Effector CD8-positive, alpha-beta T cell (primary cell): ENCODE data around the gene CCDC89.

Experiments used
- DNase-seq: peaks from one replicate; lab custom pipeline; 2025; lab: John Stamatoyannopoulos, UW
- total RNA-seq, 4 experiments: gene quantifications; one replicate each; lab custom pipeline; 2026; lab: John Stamatoyannopoulos, UW

The CCDC89 gene
- total RNA-seq: 0.29 to 0.88 (median 0.61) reads per million in 4 experiments

DNA sequence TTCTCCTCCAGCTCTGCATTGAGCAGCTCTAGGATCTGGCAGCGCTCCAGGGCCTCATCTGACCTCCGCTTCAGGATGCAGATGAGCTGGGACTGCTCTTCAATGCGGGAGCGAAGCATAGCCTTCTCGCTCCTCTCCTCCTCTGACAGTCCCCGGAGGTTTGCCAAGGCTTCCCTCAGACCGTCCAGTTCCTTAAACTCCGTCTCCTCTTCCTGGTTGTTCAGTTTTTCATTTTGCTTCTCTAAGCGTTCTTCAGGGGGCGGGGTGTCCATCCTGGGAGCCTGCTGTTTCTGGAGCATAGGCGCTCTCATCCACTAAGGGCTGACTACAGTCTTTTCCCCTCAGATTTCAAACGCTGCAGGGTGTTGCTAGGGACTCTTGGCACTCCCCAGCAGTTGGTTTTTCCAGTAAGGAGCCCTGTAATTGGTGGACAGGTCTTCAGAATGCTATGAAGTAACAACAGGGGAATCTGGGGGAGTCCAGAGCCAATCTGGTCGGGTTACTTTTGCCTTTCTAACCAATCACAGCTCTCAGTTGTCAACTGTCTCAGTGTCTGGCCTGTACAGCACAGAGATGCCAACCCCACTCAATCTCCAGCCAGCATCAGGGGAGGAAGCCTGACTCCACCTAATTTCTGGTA lies at the start of gene CCDC89:
TSS of gene CCDC89 (minus strand) at position 376 of the 640 bp plus-strand sequence. CDS start at position 311, 65 bp downstream.
- no peak for DNase-seq

DNA sequence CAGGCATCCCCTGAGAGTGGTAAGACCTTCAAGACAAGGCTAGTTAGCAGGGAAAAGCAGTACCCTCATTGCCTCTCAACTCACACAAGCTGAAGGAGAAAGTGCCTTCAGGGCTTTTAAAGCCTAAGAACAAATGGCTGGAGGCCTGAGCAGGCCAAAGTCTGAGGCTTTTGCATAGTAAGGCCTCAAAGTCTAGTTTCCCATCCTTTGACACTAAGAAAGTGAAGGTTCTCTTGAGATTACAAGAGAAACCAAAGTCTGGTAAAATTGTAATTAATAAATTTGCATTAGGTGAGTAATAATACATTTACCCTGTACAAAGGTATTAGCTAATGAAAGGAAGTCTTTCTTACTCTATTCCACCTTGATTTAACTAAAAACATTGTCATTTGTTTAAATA lies 47.0 kb upstream of the CCDC89 start:
- DNase-seq: no peak

DNA sequence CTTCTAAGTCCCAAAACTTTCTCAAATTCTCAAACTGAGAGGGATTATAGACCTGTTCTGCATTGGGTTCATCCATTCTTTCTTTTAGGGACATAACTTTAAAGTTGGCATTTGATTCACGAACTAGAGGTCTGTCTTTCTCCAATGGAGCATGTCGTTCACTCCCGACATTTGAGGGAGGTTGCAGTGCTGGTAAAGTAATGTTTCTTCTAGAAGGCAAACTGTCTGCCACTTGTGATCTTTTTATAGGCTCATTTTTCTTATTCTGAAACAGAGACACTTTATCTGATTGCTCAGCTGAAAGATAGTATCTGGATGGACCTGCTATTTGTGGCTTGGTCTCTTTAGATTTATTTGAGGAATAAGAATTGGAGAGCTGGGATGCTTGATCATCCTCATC lies 40.4 kb upstream of the CCDC89 start:
- no peak for DNase-seq

DNA sequence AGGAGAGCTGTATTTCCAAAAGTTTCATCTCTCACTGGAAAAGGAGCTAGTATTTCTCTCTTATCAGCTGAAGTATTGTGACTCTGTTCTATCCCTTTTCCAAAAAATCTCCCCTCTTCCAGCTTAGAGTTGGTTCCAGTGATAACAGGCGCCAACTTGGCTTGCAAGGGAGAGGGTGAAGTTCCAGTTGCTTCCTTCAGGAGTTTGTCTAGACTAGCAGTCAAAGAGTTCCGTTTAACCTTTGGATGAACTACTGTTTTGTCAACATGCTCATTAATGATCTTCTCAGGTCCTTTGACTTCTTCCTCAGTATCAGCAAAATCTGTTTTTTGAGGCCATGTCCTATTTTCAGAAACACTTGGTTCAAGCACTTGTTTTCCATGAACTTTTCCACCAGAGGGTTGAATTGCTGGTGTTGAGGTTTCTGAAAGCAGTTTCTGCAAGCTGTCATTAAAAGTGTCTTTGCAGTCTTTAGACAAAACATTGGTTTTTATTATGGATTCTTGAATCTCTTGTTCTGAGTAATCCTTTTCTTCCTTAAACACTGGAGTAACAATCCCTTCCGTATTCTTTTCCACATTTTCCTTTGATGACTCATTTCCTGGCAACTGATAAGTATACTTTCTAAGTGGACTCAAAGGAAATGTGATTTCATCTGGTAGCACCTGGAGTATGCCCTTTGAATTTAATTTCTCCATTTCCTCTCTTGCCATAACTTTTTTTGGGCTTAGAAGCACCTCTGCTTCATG lies 39.7 kb upstream of the CCDC89 start:
- DNase-seq: no peak

DNA sequence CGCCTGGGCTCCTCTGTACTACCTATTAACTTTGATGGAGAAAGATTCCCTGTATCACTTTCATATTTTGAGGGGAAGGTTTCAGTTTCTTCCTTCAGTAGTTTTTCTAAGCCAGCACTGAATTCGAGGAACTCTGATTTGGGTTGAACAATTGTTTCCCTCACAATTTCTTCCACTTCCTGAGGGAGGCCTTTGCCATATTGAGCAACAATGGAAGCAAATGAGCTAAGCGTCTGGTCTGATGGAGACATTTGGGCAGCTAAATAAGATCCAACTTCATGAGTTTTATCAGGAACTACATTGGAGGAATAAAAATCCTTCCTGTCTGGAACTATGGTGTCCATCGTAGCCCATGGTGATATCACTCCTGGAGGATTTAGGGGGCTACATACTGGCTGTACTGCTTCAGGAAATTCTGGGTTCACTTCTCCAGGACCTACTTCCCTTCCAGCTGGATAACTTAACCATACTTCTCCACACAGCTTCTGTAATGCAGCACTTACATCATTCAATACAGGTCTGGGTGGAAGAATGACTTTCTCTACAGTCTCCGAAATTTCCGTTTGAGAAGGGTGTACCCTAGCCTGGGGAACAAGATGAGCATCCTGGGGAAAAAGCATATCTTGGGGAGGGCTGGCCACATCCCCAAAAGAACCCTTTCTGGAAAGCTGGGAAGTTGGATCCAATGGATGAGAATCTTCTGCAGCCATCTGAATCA lies 38.9 kb upstream of the CCDC89 start:
- DNase-seq: no peak

DNA sequence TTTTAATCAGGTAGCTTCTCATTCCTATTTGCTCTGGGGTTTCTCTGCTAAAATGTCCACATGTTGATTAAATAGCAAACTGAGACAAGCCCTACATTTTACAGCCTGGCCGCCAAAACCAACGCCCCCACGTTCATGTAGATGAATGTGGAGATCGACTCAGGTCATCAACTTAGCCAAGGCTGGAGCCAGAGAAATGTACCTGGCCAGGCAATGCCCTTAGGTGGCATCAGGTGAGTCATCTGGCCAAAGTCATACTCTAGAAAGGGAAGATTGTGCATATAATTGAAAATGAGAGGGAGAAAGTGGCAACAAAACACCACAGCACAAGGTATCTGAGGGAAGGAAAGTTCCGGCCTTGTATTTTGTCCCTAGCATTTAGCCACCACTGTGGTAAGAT lies 37.1 kb upstream of the CCDC89 start:
- no peak for DNase-seq

DNA sequence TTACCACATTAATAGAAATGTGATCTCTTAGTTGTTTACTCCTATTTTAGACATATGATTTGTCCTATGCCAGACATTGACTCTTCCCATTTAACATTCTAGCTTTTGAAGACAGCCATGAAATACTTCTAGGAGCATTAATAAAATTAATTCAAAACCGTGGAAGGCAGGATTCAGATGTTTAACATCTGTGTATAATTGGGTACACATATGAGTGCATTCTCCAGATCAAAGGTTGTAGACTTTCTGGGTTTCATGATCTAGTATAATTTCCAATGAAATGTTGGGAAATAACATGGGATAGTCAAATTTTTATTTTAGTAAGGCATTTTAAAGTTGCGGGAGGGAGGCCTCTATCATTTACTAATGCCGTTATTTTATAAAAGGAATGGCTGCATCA lies 35.2 kb upstream of the CCDC89 start:
- no peak for DNase-seq

DNA sequence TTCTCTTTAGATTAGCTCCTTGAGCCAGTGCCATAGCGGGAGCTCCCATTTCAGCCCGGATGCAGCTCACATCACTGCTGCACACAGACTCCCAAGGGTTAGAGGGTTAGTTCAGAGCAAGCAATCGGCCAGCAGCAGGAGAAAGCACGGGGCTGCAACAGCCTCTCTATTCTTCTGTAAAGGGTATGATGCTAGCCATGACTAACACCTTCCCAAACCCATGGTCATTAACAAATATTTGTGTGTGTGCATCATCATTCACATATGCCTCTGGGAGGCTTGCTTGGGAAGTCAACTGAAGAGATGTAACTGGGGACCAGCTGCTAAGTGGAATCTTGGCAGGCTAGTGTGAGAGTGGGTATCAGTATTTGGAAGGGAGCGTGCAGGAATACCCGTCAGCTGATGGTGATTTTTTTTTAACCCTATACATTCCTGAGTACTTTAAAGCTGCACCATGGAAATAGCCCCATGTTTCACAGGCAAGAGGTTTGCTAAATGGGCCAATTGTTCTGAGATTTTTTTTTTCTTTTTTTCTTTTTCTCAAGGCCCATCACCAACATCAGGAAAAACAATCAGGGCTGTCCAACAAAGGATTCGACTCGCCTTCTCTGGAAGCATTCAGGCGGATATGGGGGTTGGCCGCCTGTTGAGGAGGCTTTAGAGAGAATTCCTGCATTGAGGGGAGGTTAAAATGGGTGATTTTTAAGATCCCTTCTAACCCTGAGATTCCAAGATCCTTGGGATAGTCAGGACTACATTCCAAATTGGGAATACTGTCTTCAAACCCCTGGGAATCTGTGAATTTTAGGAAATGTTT lies 33.2 kb upstream of the CCDC89 start:
- no peak for DNase-seq

DNA sequence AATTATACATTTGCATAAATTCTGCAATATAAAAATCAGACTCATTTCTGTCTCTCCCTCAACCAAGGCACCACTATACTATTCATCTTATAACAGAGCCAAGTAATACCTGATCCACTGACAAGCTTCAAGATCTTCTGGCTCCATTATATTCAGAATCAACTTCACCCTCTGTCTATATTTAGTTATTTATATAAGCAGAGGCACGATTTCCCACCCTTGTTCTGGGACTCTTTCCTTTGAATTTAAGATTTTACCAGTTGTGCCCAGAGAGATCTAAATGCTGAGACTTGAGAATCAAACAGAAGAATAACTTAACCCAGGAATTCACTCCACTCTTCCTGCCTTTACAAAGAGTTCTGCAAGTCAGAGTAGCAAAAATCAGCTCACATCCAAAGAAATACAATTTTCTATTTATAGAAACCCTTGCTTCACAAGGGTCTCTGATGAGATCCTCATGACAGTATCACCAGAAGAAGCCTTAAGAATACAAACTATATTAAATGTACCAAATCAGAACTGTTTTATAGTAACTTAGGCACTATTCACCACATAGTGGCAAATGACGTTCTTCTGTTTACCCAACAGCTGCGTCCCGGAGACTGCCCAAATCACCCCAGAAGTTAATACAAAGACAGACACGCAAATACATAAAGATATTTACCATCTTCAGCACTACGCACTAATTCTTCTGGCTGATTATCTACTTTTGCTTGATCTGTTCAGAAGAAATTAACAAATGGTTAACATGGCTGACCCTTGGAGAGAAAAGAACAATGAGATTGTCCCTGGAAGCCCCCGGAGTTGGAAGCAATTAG lies 32.3 kb upstream of the CCDC89 start:
- DNase-seq: no peak

DNA sequence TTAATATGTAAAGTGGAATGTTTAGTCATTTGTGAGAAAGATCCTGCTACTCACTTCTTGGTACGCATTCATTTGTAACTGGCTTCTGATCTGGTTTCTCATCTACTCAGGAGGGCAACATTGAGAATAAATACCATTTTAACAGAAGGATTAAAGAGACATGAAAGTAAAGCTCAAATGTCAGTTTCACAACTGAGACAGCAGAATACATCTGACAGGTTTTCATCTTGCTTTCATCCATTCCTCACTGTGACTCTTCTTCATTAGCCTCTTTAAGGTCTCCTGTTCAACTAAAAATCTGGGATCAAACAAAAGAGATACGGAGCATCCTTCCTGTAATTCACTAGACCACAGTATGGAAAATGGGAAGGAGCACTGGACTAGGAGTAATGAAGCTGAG lies 31.4 kb upstream of the CCDC89 start:
- no peak for DNase-seq

DNA sequence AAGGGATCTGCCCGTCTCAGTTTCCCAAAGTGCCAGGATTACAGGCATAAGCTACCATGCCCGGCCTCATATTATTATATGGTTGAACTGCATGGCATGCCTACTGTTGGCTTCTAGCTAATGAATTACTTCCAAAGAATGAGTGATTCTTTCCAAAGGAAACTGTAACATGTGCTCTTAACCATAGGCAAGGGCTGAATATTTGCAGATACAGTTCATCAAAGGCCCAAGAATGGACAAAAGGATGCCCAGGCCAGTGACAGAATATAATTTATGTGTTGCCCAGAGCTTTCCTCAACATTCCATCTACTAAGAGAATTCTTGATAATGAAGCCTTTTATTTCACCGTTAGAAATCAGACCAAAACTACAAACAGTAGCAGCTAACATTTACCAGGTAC lies 27.0 kb upstream of the CCDC89 start:
- no peak for DNase-seq

DNA sequence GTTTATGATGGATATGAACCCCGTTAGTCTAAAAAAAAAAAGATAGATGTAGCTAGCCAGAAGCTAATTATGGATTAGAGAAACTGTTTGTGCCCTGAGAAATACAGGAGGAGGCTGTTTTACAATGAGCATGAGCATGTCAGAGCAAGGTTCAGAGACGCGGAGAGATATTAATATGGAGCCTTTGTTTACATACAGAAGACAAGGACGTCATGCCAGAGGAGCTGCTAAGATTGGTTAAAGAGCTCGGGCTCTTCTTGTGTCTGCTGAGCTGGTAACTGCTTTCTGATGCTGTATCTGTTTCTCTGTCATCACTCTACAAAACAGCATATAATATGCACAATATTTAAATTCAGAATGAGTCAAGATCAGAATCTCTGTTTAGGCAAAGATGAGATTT lies 24.9 kb upstream of the CCDC89 start:
- DNase-seq: no peak

DNA sequence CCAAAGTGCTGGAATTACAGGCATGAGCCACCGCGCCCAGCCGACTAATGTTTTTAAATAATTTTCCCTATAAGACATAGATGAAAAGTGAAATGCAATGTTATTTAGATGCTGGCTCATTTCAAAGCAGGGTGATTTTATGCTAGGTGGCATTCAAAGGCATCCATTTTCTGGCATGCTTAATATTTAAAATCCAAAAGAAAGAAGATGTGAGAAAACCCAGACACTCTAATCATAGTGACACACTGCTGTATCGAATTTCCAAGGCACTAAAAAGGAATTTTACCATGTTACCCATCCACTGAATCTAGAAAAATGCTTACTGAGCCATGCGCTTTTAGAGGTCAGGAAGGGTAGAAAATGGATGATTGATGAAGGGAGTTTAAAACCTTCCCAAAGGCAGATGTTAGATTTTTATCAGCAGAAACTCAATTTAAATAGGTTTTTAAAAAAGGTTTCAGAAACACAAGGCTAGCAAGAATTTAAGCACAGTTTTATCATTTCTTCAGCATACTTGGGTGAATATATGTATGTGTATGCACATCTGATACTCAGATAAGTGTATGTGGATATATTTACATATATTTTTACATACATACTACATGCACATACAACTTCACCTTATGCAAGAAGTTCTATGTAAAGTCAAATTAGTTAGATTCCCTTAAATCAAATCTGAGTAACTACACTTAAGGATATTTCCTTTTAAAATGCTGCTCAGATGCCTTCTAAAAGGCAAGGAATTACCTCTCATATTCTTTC lies 24.1 kb upstream of the CCDC89 start:
- DNase-seq: no peak

DNA sequence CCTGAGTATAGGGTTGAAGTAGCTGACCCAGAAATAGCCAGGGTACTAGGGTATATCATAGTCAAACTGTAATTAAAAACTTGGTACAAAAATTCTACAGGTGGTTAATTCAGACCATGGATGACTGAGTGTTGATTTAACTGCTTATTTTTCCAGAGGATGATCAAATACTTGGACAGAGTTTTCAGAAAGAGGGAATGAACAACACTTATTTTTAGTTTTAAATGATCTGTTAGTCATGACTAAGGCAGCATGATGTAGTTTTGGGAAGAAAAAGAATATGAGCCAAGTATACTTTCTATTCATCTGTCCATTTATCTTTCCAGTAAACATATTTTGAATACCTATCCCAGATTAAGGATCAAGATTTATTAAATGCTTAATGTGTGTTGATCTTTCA lies 19.8 kb upstream of the CCDC89 start:
- DNase-seq: no peak

DNA sequence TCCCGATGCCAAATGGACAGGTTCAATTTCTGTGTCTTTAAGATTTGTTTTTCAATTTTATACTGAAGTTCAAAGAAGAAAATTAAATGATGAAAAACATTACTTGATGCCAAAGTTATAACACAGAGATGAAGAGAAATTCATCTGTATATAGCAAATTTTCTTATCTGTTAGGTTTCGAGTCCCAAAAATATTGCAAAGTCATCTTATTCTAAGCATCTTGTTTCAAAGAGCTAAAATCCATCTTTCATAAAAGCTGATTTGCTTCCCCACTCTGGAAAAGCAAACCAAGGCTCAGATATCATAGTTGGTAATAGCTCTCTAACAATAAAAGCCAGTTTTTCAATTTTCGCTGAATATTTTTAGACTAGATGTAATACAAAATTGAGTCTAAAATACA lies 19.0 kb upstream of the CCDC89 start:
- no peak for DNase-seq

DNA sequence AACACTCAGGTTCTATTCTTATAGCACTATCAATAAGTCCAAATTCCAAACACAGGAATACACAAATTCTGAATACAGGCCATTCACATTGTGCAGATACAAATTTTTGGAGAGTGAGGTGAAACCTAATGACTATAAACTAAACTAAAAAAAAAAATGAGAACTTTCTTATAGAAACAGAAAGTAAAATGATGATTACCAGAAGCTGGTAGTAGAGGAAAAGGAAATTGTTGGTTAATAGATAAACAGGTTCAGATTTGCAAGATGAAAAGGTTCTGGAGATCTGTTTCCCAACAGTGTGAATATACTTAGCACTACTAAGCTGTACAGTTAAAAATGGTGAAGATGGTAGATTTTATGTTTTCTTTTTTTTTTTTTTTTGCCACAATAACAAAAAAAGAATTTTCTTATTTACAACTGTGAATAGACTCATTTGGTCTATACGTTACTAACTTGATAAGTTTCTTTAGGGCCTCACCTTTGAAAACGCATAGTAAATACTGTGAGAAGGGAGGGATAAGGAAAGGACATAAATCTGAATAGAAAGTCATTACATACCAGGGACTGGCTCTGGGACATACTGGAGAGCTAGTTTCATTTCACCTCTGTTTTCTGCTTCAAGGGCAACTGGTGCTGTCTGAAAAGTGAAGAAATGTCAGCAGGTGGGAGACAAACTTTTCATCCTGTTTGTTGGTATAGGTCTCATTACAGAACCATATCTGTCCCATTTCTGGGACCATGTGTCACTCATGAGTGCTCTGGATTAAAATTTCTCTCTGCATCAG lies 14.2 kb upstream of the CCDC89 start:
- no peak for DNase-seq

DNA sequence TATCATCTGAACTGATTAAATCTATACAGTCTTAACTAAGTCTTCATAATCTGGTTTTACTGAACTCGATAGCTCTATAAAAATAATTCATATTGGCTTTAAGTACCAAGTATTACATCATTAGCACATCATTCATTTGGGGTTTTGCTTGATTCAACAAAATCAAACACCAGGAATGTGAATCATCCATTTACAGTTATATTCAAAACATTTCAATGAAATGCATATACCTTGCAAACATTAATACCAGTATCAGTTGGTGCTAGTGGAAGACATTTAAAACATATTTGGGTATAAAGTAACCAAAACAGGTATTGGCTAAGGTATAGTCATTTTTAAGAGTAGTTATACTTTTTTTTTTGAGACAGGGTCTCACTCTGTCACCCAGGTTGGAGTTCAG lies 12.2 kb upstream of the CCDC89 start:
- DNase-seq: no peak

DNA sequence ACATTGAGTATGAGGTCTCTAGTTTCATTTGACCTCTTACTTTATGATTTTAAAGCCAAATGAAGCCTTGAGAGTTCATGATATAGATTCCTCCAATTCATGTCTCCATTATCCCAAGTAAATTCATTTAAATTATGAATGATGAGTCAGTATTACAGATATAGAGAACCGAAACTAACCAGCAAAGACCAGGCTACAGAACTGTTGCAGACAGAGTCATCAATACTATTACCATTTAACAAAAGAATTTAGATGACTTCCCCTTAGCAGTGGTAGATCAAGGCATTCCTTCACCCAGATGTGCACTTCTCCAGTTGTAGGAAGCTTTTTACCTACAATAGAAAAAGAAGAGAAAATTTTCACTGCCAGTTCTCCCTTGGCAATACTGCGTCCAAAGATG lies 11.8 kb upstream of the CCDC89 start:
- no peak for DNase-seq

DNA sequence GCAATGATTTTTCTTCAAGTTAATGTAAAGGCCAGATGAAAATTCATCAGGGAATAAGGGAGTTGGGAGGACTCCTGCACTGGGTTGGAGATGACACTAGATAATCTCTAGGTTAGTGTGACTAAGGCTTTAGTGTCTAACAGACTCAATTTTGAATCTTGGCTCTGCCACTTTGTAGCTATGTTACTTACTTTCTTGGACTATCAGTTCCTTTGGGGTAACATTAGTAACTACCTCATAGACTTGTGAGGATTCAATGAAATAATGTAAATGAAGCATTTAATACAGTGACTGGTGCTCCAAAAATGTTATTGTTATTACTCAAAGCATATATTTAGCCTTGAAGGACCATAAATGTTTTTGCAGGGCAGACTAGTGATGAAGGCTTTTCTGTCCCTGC lies 9.6 kb upstream of the CCDC89 start:
- DNase-seq: no peak
